ENCODE measurements around the gene DNAJA4. TPM values are rescaled to one million over a fixed set of nuclear protein-coding genes. Genes with fewer than 3 reads are reported as not detected.

DNAJA4 gene
- total RNA-seq, 1 donor from 2014 or later = 39.5 TPM

Other genes with a start within 250 kb of the DNAJA4 start
- 83.8 and 84.0 TPM in 2 replicates for gene TBC1D2B, start 186.9 kb upstream of the DNAJA4 start, total RNA-seq
- gene SH2D7, start 172.0 kb upstream of the DNAJA4 start, total RNA-seq = 0.11 and 0.34 TPM in 2 replicates
- gene CIB2, start 133.1 kb upstream of the DNAJA4 start, total RNA-seq = 1.1 and 1.8 TPM in 2 replicates
- 115 and 119 TPM in 2 replicates for gene IDH3A, start 115.2 kb upstream of the DNAJA4 start, total RNA-seq
- not detected in 2 replicates for gene ACSBG1, start 30.0 kb upstream of the DNAJA4 start, total RNA-seq
- 46.0 and 46.2 TPM in 2 replicates for gene SKIC8, start 35.0 kb downstream of the DNAJA4 start, total RNA-seq
- 0.52 TPM in 1 of 2 replicates, not detected in the other for gene CRABP1, start 75.8 kb downstream of the DNAJA4 start, total RNA-seq
- gene IREB2, start 173.7 kb downstream of the DNAJA4 start, total RNA-seq = 72.8 and 78.6 TPM in 2 replicates
- gene HYKK, start 243.0 kb downstream of the DNAJA4 start, total RNA-seq = 0.77 and 1.2 TPM in 2 replicates

Measured in T-helper 2 cell treated with Interferon-gamma antibody and Interleukin-4, amounts not matched to agents 100 ng/mL and 5 ng/mL, for 36 hours (primary cell).